ENCODE measurements around the gene SLC2A1.

The SLC2A1 gene

GRCh38 chr1:42966688-42967612 is 8.3 kb upstream of the SLC2A1 start:
- H3K27me3 ChIP-seq (ENCODE audit: control insufficient read depth, insufficient read depth, low read length), result no peaks in the 10 kb centered on the region
- H3K4me1 ChIP-seq (ENCODE audit: control insufficient read depth, insufficient read depth, low read length), result peaks cover 28% of the 10 kb centered on the region
- peaks cover 8% of the 10 kb centered on the region for H3K36me3 ChIP-seq (ENCODE audit: control insufficient read depth, insufficient read depth, low read length)
- H3K9me3 ChIP-seq (ENCODE audit: control insufficient read depth, insufficient read depth, low read depth, low read length), result no peaks in the 10 kb centered on the region
- H3K27ac ChIP-seq (ENCODE audit: low read depth, low read length), result peak overlapping the region; percentile 95
- peak overlapping the region; percentile 4; the same call in 1 of the 2 replicates for H3K4me3 ChIP-seq (ENCODE audit: low read depth, low read length)
- H3K9ac ChIP-seq (ENCODE audit: low read length), result peak overlapping the region; percentile 83

GRCh38 chr1:42965378-42965777 is 6.7 kb upstream of the SLC2A1 start:
- no peak overlapping the region for H3K4me3 ChIP-seq (ENCODE audit: low read depth, low read length)
- H3K9ac ChIP-seq (ENCODE audit: low read length), result no peak overlapping the region
- H3K27me3 ChIP-seq (ENCODE audit: control insufficient read depth, insufficient read depth, low read length), result no peaks in the 10 kb centered on the region
- H3K9me3 ChIP-seq (ENCODE audit: control insufficient read depth, insufficient read depth, low read depth, low read length), result no peaks in the 10 kb centered on the region
- no peak overlapping the region for H3K27ac ChIP-seq (ENCODE audit: low read depth, low read length)
- peaks cover 43% of the 10 kb centered on the region for H3K4me1 ChIP-seq (ENCODE audit: control insufficient read depth, insufficient read depth, low read length)
- peaks cover 3% of the 10 kb centered on the region for H3K36me3 ChIP-seq (ENCODE audit: control insufficient read depth, insufficient read depth, low read length)

DNA sequence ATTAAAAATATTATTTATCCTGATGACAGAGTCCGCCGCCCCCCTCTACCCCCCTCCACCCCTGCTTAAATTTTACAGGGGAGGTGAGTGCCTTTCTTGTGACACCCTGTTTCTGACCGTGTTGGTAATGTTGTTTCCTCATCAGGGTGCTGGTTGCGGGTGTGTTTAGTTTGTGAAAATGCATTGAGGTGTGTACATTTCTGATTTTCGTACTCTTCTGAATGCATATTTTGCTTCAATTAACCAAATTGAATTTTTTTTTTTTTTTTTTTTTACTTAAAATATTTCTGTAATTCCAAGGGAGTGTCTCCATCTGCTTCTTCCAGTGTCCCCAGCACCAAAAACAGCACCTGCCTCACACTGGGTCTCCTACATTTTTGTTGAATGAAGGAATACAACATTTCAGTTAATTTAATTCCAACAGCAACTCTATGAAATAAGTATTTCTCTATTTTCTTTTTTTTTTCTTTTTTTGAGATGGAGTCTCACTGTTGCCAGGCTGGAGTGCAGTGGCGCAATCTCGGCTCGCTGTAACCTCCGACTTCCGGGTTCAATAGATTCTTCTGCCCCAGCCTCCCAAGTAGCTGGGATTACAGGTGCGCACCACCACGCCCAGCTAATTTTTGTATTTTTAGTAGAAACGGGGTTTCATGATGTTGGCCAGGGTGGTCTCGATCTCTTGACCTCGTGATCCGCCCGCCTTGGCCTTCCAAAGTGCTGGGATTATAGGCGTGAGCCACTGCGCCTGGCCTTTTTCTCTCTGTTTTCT is 5.6 kb upstream of the SLC2A1 start:
- Histone ChIP-seq H3K36me3 (ENCODE audit: control insufficient read depth, insufficient read depth, low read length) (no peaks in the 10 kb centered on the region), H3K27ac (ENCODE audit: low read depth, low read length) (no peak overlapping the region), H3K4me1 (ENCODE audit: control insufficient read depth, insufficient read depth, low read length) (peaks cover 50% of the 10 kb centered on the region), H3K27me3 (ENCODE audit: control insufficient read depth, insufficient read depth, low read length) (no peaks in the 10 kb centered on the region), H3K9ac (ENCODE audit: low read length) (no peak overlapping the region), H3K4me3 (ENCODE audit: low read depth, low read length) (no peak overlapping the region), H3K9me3 (ENCODE audit: control insufficient read depth, insufficient read depth, low read depth, low read length) (no peaks in the 10 kb centered on the region)

GRCh38 chr1:42963378-42964043 is 4.8 kb upstream of the SLC2A1 start:
- H3K27ac ChIP-seq (ENCODE audit: low read depth, low read length), result peak overlapping the region; percentile 48
- H3K9me3 ChIP-seq (ENCODE audit: control insufficient read depth, insufficient read depth, low read depth, low read length), result no peaks in the 10 kb centered on the region
- H3K9ac ChIP-seq (ENCODE audit: low read length), result peak overlapping the region; percentile 74
- no peaks in the 10 kb centered on the region for H3K27me3 ChIP-seq (ENCODE audit: control insufficient read depth, insufficient read depth, low read length)
- H3K4me3 ChIP-seq (ENCODE audit: low read depth, low read length), result 0 out of 2 replicates have a peak overlapping the region, but pooled peaks have one; percentile 33
- peaks cover 50% of the 10 kb centered on the region for H3K4me1 ChIP-seq (ENCODE audit: control insufficient read depth, insufficient read depth, low read length)
- no peaks in the 10 kb centered on the region for H3K36me3 ChIP-seq (ENCODE audit: control insufficient read depth, insufficient read depth, low read length)

DNA sequence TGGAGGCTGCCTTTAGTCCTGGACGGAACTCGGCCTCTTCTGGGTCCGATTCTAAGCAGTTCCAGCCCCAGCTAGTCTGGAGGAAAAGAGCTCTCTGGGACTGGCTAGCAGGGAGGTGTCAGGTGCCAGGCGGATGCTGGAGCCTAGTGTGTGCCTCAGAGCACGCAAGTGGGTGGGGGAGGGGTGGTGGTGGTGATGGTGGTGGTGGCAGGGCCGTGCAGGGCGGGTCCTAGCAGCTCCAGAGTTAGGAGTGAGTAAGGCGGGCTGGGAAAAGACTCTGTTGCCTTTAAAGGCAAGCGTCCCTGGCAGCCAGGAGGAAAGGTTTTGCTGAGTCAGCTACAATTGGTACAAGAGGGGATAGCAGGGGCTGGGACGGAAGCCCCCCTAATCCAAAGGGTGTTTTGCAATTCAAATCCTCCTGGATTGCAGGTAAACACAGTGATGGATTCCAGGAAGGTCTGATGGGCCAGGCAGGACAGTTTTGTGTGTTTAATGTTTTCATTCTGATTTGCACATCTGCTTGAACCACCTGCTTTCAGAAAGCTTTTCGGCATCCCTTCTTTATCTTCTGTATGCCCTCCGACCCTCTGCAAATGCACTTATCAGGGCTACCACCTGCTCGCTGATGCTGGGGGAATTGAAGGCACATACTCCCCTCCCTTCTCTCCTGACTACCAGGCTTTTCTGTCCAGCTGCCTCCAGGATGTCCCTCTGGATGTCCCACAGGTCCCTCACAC is 4.1 kb upstream of the SLC2A1 start:
- peak overlapping the region; percentile 33 for H3K4me3 ChIP-seq (ENCODE audit: low read depth, low read length)
- peaks cover 50% of the 10 kb centered on the region for H3K4me1 ChIP-seq (ENCODE audit: control insufficient read depth, insufficient read depth, low read length)
- no peaks in the 10 kb centered on the region for H3K27me3 ChIP-seq (ENCODE audit: control insufficient read depth, insufficient read depth, low read length)
- H3K36me3 ChIP-seq (ENCODE audit: control insufficient read depth, insufficient read depth, low read length), result no peaks in the 10 kb centered on the region
- H3K9me3 ChIP-seq (ENCODE audit: control insufficient read depth, insufficient read depth, low read depth, low read length), result no peaks in the 10 kb centered on the region
- peak overlapping the region; percentile 79 for H3K9ac ChIP-seq (ENCODE audit: low read length)
- H3K27ac ChIP-seq (ENCODE audit: low read depth, low read length), result peak overlapping the region; percentile 73

DNA sequence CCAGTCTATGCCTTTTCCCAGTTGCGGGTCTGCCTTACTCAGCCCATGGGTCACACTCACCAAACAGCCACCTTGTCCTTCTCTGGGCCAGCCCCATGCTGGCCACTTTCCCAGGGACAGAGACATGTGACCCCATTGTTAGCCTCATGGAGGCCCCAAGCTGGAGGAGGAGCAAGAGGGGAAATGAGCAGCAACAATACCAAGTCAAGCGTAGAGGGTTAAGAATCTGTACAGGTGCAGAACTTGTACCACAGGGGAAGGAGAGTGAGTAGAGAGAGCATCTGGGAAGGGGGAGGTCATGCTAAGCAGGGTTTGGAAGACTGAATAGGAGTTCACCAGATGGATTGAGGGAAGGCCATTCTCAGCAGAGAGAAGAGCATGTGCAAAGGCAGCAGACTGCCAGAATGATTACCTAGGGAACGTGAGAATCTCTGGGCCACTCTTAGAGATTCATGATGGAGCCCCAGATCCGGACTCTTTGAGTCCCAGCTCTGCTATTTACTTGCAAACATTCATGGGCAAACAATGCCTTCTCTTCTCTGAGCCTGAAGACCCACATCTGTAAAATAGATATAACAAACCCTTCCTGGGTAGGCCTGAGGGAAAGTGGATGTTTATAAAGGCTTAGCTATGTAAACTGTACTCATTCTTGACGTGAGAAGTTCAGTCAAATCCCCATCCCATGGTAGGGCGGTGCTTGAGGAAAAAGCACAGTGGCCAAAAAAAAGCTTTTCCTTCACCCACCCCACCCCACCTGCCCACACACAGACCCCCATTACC is 2.8 kb upstream of the SLC2A1 start:
- peaks cover 7% of the 10 kb centered on the region; the same call in 1 of the 2 replicates for H3K36me3 ChIP-seq (ENCODE audit: control insufficient read depth, insufficient read depth, low read length)
- H3K4me3 ChIP-seq (ENCODE audit: low read depth, low read length), result 0 out of 2 replicates have a peak overlapping the region, but pooled peaks have one; percentile 4
- H3K9ac ChIP-seq (ENCODE audit: low read length), result peak overlapping the region; percentile 79
- no peaks in the 10 kb centered on the region for H3K27me3 ChIP-seq (ENCODE audit: control insufficient read depth, insufficient read depth, low read length)
- peak overlapping the region; percentile 73; the same call in 1 of the 2 replicates for H3K27ac ChIP-seq (ENCODE audit: low read depth, low read length)
- peaks cover 39% of the 10 kb centered on the region for H3K4me1 ChIP-seq (ENCODE audit: control insufficient read depth, insufficient read depth, low read length)
- no peaks in the 10 kb centered on the region for H3K9me3 ChIP-seq (ENCODE audit: control insufficient read depth, insufficient read depth, low read depth, low read length)

- peak overlapping the region; percentile 79 for H3K9ac ChIP-seq (ENCODE audit: low read length)
- no peak overlapping the region; the same call in 1 of the 2 replicates for H3K27ac ChIP-seq (ENCODE audit: low read depth, low read length)
- H3K36me3 ChIP-seq (ENCODE audit: control insufficient read depth, insufficient read depth, low read length), result peaks cover 11% of the 10 kb centered on the region
- H3K4me1 ChIP-seq (ENCODE audit: control insufficient read depth, insufficient read depth, low read length), result peaks cover 43% of the 10 kb centered on the region
- no peaks in the 10 kb centered on the region for H3K9me3 ChIP-seq (ENCODE audit: control insufficient read depth, insufficient read depth, low read depth, low read length)
- H3K27me3 ChIP-seq (ENCODE audit: control insufficient read depth, insufficient read depth, low read length), result no peaks in the 10 kb centered on the region
- peak overlapping the region; percentile 82; the same call in 1 of the 2 replicates for H3K4me3 ChIP-seq (ENCODE audit: low read depth, low read length)
Measured at GRCh38 chr1:42960566-42961311, 2.1 kb upstream of the SLC2A1 start.

DNA sequence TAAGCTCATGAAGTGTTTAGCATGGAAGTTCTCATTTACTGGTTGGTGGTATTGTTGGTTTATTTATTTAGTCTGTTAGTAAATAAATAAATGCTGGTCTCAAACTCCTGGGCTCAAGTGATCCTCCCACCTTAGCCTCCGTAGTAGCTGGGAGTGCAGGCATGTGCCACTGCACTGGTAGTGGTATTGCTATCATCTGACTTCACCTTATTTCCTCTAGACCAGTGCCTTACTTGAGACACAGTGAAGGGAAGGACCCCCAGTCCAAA is 1.4 kb upstream of the SLC2A1 start:
- peak overlapping the region; percentile 82 for H3K4me3 ChIP-seq (ENCODE audit: low read depth, low read length)
- H3K4me1 ChIP-seq (ENCODE audit: control insufficient read depth, insufficient read depth, low read length), result peaks cover 49% of the 10 kb centered on the region
- no peak overlapping the region for H3K27ac ChIP-seq (ENCODE audit: low read depth, low read length)
- peak overlapping the region; percentile 79 for H3K9ac ChIP-seq (ENCODE audit: low read length)
- peaks cover 18% of the 10 kb centered on the region for H3K36me3 ChIP-seq (ENCODE audit: control insufficient read depth, insufficient read depth, low read length)
- no peaks in the 10 kb centered on the region for H3K27me3 ChIP-seq (ENCODE audit: control insufficient read depth, insufficient read depth, low read length)
- H3K9me3 ChIP-seq (ENCODE audit: control insufficient read depth, insufficient read depth, low read depth, low read length), result no peaks in the 10 kb centered on the region

DNA sequence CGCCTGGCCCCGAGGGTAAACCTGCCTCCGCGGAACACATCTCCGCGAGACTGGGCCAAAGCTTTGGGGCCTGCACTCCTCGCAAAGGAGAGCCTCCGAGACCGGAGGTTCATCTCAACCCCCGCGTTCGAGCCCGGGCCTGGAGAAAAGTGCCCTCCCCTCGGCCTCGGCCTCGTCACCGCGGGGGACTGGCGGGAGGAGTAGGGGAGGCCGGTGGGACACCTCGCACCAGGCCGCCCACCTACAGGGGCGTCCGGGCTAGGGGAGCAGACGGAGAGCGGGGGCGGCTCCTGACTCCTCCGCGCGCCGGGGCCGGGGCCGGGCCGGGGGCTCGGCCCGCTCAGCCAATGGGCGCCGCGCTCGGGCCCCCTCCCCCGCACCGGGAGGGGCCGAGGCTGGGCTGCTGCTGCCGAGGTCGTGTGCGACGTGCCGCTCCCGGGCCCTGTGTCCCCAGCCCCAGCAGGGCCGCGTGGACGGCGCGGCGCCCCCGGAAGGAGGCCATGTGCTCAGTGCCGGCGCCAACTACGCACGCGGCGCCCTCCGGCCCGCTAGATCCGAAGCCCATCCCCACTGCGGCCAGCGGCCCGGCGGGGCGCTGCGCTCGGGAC is 684 bp downstream of the SLC2A1 start:
- peak overlapping the region; percentile 85; the same call in 1 of the 2 replicates for H3K27ac ChIP-seq (ENCODE audit: low read depth, low read length)

More for the DNA sequence above, 684 bp downstream of the SLC2A1 start:
- H3K9ac ChIP-seq (ENCODE audit: low read length), result peak overlapping the region; percentile 98
- H3K9me3 ChIP-seq (ENCODE audit: control insufficient read depth, insufficient read depth, low read depth, low read length), result no peaks in the 10 kb centered on the region
- H3K4me3 ChIP-seq (ENCODE audit: low read depth, low read length), result peak overlapping the region; percentile 82
- H3K36me3 ChIP-seq (ENCODE audit: control insufficient read depth, insufficient read depth, low read length), result peaks cover 36% of the 10 kb centered on the region
- H3K4me1 ChIP-seq (ENCODE audit: control insufficient read depth, insufficient read depth, low read length), result peaks cover 60% of the 10 kb centered on the region
- no peaks in the 10 kb centered on the region for H3K27me3 ChIP-seq (ENCODE audit: control insufficient read depth, insufficient read depth, low read length)
